NCI-H2107 (cell line): ENCODE data around the gene TMEM126A.
"Not testable (repeated sequence)": the region's sequence is repeated elsewhere in the genome, so short reads cannot be mapped to it uniquely, and the experiment has no call there.

Experiments
- DNase-seq: peaks from one replicate; lab custom pipeline; 2025; lab: John Stamatoyannopoulos, UW

The TMEM126A gene

DNA sequence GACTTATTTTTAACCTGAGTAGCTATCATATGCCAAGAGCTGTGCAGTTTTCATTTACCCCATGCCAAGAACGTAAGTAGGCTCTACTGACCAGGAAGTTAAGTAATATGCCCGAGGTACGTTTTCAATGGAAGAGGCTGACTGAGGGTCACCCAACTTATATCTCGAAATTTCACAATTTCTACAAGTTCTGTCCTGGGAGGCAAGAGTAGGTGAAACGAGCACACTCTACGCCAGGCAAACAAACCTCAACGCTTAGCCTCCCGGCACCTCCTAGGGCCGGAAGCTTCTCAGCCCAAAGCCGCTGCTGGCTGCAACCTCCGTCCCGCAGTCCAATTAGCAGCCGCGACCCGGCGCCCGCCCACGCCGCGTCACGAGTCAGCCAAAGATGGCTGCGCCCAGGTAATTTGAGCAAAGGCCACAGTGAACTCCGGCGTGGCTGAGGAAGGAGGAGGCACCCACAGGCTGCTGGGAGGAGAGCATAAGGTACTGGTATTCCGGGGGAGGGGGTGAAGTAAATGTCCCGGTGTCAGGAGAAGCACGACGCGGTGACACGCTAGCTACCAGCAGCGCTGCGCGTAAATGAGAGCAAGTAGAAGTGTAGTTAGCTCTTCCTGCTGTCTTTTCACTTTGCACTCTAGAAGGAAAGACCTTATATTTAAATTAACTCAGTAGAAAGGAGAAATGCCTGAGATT lies at the start of gene TMEM126A:
TMEM126A (plus strand) TSS at position 364 of the 696 bp plus-strand sequence. CDS start 2,289 bp downstream, outside the sequence.
- peak; percentile 89 for DNase-seq

DNA sequence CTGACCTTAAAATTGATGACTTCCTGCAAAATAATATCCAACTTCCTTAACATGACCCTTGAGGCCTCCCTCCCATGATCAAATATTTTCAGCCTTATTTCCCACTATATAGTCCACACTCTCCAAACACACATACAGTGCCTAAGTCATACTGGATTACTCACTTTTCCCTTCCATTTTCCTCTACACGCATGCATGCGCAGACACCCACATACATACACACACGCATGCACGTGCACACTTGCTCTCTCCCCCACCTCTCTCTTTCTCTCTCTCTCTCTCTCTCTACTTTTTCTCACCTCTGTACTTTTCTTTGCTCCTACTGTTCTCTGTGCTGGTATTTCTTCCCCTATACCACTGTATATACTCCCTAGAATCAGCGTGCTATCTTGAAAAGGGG lies 48.7 kb upstream of the TMEM126A start:
- DNase-seq: no peak

DNA sequence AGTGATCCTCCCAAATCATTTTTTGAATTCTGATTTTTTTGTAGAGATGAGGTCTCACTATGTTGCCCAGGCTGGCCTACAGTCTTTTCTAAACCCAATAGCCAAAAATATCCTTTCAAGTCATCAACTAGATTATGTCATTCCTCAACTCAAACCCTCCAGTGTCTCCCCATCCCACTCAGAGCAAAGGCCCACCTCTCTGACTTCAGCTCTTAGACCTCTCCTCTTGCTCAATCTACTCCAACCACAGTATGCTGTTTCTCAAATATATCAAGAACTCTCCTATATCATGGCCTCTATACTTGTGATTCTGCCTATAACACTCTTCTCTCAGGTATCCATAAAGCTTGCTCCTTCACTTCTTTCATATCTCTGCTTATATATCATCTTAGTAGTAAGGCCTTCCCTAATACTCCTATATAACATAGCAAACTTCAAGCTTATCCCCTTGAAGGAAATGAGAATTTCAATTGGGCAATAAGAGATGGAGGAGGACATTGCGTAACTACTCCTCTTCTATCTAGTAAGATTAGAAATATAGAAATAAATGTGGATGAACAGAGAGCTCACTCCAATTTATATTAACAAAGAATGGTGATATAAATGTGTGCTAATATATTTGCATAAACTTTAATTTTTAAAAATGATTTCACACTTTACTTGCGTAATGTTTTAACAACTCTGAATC lies 45.1 kb upstream of the TMEM126A start:
- no peak for DNase-seq

DNA sequence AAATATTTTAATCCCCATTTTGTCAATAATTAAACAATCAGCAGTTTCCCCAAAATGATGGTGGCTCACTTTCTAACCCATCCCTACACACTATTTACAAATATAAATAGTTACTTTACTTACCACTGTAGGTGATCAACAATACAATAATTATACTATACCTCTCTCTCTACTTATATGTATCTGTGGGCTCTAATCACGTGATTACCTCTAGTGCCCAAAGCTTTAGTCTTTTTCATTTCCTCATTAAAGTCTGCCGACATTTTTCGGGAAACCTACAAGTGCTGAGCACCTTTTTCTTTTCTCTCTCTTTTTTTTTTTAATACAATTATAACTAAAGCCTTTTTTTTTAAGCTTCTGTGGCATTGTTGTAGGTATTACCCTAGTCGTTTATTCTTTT lies 44.5 kb upstream of the TMEM126A start:
- no peak for DNase-seq

DNA sequence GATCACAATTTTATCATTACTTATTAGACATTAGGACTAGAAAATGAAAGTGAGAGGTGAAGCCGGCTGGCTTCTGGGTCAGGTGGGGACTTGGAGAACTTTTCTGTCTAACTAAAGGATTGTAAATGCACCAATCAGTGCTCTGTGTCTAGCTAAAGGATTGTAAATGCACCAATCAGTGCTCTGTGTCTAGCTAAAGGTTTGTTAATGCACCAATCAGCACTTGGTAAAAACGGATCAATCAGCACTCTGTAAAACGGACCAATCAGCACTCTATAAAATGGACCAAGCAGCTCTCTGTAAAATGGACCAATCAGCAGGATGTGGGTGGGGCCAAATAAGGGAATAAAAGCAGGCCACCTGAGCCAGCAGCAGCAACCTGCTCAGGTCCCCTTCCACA lies 41.5 kb upstream of the TMEM126A start:
- DNase-seq: not testable (repeated sequence)

DNA sequence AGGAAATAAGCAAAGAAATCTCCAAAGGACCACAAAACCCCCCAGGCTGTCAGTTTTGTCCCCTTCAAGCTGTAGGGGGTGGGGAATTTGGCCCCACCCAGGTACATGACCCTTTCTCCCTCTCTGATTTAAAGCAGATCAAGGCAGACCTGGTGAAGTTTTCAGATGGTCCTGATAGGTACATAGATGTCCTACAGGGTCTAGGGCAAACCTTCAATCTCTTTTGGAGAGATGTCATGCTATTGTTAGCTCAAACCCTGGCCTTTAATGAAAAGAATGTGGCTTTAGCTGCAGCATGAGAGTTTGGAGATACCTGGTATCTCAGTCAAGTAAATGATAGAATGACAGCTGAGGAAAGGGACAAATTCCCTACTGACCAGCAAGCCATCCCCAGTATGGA lies 39.1 kb upstream of the TMEM126A start:
- DNase-seq: not testable (repeated sequence)

DNA sequence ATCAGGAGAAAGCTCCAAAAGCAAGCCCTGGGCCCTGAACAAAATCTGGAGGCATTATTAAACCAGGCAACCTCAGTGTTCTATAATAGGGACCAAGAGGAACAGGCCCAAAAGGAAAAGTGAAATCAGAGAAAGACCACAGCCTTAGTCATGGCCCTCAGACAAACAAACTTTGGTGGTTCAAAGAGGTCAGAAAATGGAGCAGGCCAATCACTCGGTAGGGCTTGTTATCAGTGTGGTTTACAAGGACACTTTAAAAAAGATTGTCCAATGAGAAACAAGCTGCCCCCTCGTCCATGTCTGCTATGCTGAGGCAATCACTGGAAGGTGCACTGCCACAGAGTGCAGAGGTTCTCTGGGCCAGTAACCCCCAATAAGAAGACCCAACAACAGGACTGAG lies 38.5 kb upstream of the TMEM126A start:
- DNase-seq: not testable (repeated sequence)

DNA sequence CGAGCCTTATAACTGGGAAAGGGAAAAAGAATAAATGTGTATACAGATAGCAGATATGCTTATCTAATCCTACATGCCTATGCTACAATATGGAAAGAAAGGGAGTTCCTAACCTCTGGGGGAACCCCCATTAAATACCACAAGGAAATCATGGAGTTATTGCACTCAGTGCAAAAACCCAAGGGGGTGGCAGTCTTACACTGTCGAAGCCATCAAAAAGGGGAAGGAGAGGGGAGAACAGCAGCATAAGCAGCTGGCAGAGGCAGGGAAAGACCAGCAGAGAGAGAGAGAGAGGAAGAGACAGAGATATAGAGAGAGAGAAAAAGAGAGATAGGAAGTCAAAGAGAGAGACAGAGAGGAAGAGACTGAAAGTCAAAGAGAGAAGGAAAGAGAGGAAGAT lies 36.1 kb upstream of the TMEM126A start:
- not testable (repeated sequence) for DNase-seq

DNA sequence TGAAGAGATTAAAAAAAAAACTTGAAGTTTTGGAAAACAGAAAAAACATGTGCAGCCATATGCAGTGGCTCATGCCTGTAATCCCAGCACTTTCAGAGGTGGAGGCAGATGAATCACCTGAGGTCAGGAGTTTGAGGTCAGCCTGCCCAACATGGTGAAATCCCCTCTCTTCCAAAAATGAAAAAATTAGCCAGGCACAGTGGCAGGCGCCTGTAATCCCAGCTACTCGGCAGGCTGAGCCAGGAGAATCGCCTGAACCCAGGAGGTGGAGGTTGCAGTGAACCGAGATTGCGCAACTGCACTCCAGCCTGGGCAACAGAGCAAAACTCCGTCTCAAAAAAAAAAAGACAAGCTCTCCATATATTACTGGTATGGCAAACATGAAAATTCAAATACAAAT lies 28.3 kb upstream of the TMEM126A start:
- DNase-seq: no peak

DNA sequence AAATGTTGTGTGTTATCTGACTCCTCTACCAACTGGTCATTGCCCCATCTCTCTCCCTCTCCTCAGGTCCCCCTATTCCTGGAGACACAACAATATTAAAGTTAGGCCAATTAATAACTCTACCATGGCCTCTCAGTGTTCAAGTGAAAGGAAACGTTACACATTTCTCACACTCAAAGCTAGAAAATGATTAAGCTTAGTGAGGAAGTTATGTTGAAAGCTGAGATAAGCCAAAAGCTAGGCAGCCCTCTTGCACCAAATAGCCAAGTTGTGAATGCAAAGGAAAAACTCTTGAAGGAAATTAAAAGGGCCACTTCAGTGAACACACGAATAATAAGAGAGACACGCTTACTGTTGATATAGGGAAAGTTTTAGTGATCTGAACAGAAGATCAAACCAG lies 27.5 kb upstream of the TMEM126A start:
- DNase-seq: no peak

DNA sequence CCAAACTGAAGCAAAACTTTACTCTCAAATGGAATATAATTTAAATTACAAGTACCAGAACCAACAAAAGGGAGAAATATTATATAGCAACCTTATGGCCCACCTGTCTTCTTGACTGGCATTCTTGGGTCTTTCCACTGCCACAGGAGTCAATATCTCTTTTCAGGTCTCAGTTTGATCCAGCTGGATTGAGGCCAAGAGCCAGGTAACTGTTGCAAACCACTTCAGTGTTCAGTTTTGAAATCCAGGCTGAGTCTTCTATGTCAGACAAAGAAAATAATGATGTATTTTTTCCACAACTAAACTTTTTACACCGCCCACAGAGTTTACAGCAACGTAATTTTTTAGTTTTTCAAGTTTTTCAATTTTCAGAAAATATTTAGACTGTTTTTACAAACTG lies 21.3 kb upstream of the TMEM126A start:
- DNase-seq: peak; percentile 4

DNA sequence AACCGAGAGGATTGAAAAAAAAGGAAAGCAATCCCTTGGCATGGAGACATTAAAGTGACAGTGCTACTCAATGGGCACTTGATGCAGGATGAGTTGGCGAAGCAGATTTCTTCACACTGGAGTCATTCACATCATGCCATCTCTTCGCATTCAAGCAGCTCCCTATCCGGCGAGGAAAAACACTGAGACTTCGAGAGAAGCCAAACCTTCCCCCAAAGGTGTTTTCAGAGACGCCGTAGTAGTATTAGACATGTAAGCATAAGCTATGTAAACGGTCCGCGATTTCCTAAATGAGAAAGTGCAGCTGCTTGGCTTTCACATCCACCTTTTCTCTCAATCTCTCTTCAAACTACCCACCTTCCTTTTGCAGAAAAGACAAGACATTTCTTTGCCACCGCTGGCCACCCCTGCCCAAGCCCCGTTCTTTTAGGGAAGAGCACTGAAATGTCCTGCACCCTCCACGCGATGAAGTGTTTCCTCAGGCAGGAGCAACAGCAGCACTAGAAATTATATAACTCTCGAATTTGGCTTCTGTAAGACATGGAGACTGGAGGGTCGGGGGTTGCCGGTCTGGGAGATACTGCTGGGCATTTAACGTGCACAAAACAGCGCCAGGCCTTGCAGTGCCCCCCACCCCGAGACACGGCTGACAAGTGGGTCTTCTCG lies 20.3 kb upstream of the TMEM126A start, which contains the start of gene DLG2:
DLG2 (minus strand) TSS at position 13 of the 666 bp plus-strand sequence.
- no peak for DNase-seq

DNA sequence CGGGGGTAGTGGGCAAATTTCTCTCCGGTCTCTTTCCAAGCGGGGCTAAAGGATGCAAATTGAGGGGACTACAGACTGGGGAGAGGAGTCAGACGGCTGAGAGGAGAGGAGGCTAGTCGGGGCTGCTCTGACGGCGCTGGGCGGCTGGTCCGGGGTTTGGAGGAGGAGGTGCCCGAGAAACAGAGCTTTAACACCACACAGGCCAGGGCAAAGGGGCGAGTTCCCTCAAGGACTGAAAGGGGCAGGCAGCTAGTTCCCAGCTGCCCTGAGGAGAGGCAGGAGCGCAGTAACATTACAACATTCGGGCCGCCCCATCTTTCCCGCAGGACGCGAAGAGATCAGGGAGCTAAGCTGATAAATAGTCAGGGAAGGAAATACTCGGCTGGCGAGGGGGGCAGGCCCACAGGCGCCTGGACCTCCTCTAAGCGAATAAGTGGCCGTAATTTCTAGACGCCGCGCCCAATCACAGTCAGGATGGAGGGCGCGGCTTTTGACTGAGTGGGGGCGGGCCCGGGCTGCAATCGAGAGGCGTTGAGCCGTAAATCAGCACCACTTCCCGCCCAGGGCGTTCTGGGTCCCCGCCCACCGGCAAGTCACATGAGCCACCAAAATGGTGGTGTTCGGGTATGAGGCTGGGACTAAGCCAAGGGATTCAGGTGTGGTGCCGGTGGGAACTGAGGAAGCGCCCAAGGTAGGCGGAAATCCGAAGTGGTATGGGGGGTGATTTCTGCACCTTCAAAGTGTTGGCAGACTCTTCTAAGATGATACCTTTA lies 19.6 kb upstream of the TMEM126A start, which contains the start of gene TMEM126B:
TMEM126B (plus strand) TSS at position 596 of the 773 bp plus-strand sequence; CDS start at position 611, 15 bp downstream.
- DNase-seq: peak; percentile 92

DNA sequence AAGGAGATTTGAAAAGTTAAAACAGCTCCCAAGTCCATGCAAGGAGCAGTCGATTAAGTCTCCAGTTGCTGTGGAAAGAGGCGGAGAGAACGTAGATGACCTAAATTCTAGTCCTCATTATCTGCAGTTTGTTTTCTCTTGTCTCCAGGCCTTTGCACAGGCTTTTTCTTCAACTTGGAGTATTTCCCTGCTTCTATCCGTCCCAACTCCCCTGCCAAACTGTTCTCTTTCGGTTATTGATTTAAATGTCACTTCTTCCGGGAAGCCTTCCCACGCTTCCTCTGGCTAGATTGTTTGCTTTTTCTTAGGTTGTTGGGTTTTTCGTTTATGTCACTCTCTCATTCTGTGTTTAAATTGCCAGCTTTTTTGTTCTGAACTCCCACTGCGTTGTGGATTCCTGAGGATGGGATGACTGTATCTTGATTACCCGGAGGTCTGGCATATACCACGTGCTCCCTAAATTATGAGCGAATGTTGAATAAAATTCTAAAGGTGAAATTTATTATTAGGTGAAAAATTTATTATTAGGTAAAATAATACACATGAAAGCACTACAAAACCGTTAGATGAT lies 18.9 kb upstream of the TMEM126A start:
- DNase-seq: no peak

DNA sequence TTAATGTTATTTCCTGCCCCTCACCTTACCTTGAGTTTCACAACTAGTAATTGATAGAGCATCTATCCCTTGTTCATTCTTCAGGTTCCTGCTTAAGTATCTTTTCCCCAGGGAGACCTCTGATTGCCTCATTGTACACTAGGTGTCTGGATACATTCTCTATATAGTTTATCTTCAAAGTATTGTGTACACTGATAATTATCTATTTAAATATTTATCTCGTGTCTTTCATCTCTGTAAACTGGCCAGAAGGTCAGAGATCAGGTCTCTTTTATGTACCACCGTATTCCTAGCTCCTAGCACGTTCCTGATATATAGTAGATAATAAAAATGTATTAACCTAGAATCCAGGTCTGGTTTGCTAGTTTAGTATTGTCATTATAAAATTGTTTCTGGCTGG lies 13.0 kb upstream of the TMEM126A start:
- DNase-seq: no peak

DNA sequence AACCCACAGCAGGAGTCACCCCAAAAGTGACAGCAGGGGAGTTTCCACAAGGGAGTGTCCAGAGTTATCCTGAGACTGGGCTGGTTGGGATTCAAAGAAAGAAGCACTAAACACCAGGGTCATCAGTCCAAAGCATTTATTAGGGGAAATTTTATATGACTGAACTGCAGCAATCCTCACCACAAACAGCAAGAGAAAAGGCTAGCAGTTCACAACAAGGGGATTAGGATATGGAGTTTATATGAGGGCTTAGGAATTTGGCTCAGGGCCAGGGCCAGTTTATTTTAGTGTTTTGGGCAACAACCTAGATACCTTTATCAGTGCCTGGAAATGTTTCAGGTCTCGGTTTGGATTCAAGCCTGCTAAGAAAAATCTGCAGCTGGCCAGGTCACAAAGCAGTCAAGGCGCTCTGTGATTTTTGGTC lies 4.6 kb upstream of the TMEM126A start:
- DNase-seq: no peak

DNA sequence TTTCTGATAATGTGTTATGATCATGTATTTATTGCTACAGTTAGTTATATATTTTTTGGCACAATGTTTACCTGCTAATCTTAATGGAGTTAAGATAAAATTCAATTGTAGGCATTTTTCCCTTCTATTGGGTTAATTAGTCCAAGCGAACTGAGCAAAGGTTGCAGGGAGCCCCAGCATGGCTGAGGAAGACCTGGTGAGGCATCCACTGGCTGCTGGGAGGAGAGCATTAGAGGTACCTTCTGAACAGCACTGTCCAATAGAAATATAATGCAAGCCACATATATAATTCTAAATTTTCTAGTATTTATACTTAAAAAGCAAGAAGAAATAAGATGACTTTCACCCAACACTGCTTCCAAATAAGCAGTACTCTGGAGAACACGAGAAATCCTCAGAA lies 689 bp upstream of the TMEM126A start:
- DNase-seq: no peak

DNA sequence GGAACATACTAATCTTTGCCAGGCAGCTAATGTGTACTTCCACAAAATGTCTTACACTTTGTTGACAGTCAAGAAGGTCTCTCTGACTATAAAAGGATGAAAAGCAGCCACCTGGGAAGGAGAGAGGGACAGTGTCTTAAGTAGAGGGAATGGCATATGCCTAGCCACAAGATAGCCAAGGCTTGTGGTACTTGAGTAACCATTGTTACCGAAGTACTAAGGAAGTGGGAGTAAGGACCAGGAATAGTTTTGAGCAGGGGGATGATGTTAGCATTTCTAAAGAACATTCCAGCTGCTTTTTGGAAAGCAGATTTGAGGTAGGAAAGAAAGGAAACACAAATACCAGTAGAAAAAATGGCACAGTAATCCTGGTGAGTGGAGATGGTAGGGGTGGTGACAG lies 3.4 kb downstream of the TMEM126A start:
- no peak for DNase-seq

DNA sequence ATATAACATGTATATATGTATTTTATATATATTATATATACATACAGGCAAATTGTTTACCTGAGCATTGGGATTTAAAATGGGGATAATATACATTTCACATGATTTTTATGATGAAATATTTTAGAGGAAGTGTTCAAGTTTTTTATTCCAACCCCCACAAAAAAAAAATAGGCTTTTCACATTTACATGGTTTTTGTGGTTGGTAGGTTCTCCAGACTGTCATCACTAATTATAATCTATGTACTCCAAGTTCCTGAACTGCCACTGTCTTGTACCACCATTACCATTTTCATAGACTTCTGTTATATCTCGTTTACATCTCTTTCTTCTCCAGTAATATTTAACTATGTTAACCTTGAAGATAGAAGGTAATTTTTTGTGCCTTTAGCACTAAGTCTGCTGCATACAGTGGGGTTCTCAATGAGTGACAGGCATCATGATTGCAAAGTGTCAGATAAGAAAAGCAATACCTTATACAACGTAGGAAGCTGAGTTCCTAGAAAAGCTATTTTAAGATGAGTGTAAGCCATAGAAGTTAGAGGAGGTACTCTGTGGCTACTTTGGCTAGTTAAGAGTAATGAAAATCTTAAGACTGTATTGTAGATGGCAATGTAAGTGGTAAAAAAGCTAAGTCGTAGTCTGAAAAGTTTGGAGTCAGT lies 5.2 kb downstream of the TMEM126A start:
- DNase-seq: no peak

DNA sequence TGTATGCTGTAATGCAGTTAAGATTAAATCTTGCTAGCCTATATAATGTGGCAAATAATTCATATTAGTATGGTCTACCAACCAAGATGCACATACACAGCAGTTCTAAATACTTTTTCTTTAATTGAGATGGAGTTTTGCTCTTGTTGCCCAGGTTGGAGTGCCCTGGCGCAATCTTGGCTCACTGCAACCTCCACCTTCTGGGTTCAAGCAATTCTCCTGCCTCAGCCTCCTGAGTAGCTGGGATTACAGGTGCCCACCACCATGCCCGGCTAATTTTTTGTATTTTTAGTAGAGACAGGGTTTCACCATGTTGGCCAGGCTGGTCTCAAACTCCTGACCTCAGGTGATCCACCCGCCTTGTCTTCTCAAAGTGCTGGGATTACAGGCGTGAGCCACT lies 6.6 kb downstream of the TMEM126A start:
- not testable (repeated sequence) for DNase-seq

DNA sequence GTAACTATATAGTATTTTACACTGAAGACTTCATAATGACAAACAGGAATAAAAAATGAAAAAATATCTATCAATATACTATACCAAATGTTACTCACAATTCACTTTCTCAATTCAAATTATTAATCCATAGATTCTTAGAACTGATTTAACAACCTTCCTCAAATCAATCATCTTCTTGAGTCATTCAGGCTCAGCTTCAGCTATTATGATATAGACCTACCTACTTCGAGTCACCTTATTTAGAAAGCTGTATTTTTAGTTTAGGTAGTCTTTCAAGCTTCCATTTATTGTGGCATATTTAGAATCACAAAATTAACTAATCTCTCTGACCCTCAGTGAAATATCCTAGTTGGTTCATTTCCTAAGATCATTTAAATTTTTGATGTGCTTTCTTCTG lies 9.0 kb downstream of the TMEM126A start:
- DNase-seq: no peak
